NB4 (cell line): ENCODE results near the gene GSDMA.

Experiments used
- POLR2A ChIP-seq: IDR thresholded peaks from 2 replicates; pipeline ENCODE4 v1.6.1; 2011; ENCODE audit warnings: mild to moderate bottlenecking; ENCODE audit not compliant: insufficient read length; ENCODE audit errors: extremely low read depth
- TF ChIP-seq, protein P1 (sequence below): IDR thresholded peaks from one replicate; pipeline ENCODE4 v1.5.1; 2012; ENCODE audit warnings: low read depth, low read length
- TF ChIP-seq, protein P2 (sequence below): IDR thresholded peaks from 2 replicates; pipeline ENCODE4 v1.6.1; 2011; ENCODE audit warnings: low read depth, low read length

DNA sequence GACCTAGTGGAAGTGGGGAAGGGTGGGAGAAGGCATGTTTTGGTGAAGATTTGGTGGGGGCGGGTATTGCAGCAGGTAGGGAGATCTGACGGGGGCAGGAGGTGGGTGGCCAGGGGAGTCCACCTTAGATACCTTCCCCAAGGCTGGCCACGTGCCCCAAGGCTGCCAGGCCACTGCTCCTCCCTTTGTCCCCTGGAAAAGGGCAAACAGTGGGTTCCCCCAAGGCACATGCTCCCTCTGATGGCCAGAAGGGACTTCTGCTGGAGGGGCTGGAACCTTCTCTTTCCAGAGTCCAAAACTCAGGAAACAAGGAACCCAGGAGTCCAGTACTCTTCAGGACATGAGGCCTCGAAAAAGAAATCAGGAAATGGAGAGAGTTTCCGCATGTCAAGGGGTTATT is 11.6 kb downstream of the GSDMA start:
- TF ChIP-seq, protein P1, sequence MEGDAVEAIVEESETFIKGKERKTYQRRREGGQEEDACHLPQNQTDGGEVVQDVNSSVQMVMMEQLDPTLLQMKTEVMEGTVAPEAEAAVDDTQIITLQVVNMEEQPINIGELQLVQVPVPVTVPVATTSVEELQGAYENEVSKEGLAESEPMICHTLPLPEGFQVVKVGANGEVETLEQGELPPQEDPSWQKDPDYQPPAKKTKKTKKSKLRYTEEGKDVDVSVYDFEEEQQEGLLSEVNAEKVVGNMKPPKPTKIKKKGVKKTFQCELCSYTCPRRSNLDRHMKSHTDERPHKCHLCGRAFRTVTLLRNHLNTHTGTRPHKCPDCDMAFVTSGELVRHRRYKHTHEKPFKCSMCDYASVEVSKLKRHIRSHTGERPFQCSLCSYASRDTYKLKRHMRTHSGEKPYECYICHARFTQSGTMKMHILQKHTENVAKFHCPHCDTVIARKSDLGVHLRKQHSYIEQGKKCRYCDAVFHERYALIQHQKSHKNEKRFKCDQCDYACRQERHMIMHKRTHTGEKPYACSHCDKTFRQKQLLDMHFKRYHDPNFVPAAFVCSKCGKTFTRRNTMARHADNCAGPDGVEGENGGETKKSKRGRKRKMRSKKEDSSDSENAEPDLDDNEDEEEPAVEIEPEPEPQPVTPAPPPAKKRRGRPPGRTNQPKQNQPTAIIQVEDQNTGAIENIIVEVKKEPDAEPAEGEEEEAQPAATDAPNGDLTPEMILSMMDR, result no peak
- no peak for TF ChIP-seq POLR2A
- TF ChIP-seq, protein P2, sequence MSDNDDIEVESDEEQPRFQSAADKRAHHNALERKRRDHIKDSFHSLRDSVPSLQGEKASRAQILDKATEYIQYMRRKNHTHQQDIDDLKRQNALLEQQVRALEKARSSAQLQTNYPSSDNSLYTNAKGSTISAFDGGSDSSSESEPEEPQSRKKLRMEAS, result no peak
